SK-N-SH treated with all-trans-retinoic acid at 6 μM for 48 hours (cell line): ENCODE measurements around the gene NOXA1.
"Not testable (repeated sequence)": the region's sequence is repeated elsewhere in the genome, so short reads cannot be mapped to it uniquely, and the experiment has no call there.

Experiments
- BACH2 ChIP-seq: fragments of 250-450 bp; sonication (Bioruptor Pico); IDR thresholded peaks from 2 replicates; pipeline ENCODE4 v1.9.0; 2021; ENCODE audit warnings: mild to moderate bottlenecking, borderline replicate concordance
- CREB5 ChIP-seq: fragments of 250-450 bp; sonication (Bioruptor Pico); IDR thresholded peaks from 2 replicates; pipeline ENCODE4 v1.5.1; 2020; ENCODE audit warnings: low read depth, mild to moderate bottlenecking, moderate library complexity
- CSRNP3 ChIP-seq: fragments of 250-450 bp; sonication (Bioruptor Pico); IDR thresholded peaks from 2 replicates; pipeline ENCODE4 v1.5.1; 2021; ENCODE audit warnings: mild to moderate bottlenecking, moderate library complexity
- ESRRG ChIP-seq: fragments of 250-450 bp; sonication (Bioruptor Pico); IDR thresholded peaks from 2 replicates; pipeline ENCODE4 v1.6.1; 2021; ENCODE audit warnings: mild to moderate bottlenecking
- POU6F1 ChIP-seq: fragments of 250-450 bp; sonication (Bioruptor Pico); IDR thresholded peaks from 2 replicates; pipeline ENCODE4 v1.8.0; 2021; ENCODE audit warnings: low read depth, mild to moderate bottlenecking, moderate library complexity, borderline replicate concordance
- PPARA ChIP-seq: fragments of 250-450 bp; sonication (Bioruptor Pico); IDR thresholded peaks from 2 replicates; pipeline ENCODE4 v1.5.0; 2020; ENCODE audit warnings: mild to moderate bottlenecking, borderline replicate concordance
- SNAI2 ChIP-seq: fragments of 250-450 bp; sonication (Bioruptor Pico); IDR thresholded peaks from 2 replicates; pipeline ENCODE4 v1.5.0; 2020; ENCODE audit warnings: mild to moderate bottlenecking, moderate library complexity

- not testable (repeated sequence) for TF ChIP-seq POU6F1 (CRISPR knock-in tag); SNAI2; BACH2 (CRISPR knock-in tag); PPARA (CRISPR knock-in tag); CREB5; ESRRG (CRISPR knock-in tag); CSRNP3
These were observed 44.3 kb upstream of the NOXA1 start for GRCh38 chr9:137378688-137379410.
